WI38 (cell line): ENCODE measurements around the gene ACADSB.

Experiments used
- H3K4me3 ChIP-seq: 2 replicates; pipeline ENCODE4 v1.5.1; 2011; ENCODE audit warnings: low read depth, mild to moderate bottlenecking, control low read depth, low read length
- CTCF ChIP-seq: IDR thresholded peaks from 2 replicates; pipeline ENCODE4 v1.5.1; 2012; ENCODE audit warnings: low read depth, mild to moderate bottlenecking, control low read depth, low read length

ACADSB gene

GRCh38 chr10:123000155-123000554 lies 8.7 kb upstream of the ACADSB start:
- no peak for TF ChIP-seq CTCF
- H3K4me3 ChIP-seq, result no peak overlapping the region

GRCh38 chr10:123001370-123001769 lies 7.4 kb upstream of the ACADSB start:
- no peak for TF ChIP-seq CTCF
- H3K4me3 ChIP-seq, result no peak overlapping the region

- no peak overlapping the region for H3K4me3 ChIP-seq
- TF ChIP-seq CTCF, result no peak
Observed at GRCh38 chr10:123004298-123004697, 4.5 kb upstream of the ACADSB start.

- peak overlapping the region; percentile 99 for H3K4me3 ChIP-seq
- TF ChIP-seq CTCF, result no peak
Observed at GRCh38 chr10:123007558-123008354, 1.1 kb upstream of the ACADSB start.

GRCh38 chr10:123009105-123009820 lies 457 bp downstream of the ACADSB start:
- no peak for TF ChIP-seq CTCF
- H3K4me3 ChIP-seq, result peak overlapping the region; percentile 99

- no peak overlapping the region for H3K4me3 ChIP-seq
Observed at GRCh38 chr10:123011987-123012386, 3.2 kb downstream of the ACADSB start.

More at GRCh38 chr10:123011987-123012386, 3.2 kb downstream of the ACADSB start:
- TF ChIP-seq CTCF, result no peak
